HPDE6-E6E7 (cell line): ENCODE results near the gene ADAM19.

Experiments
- DNase-seq: peaks from one replicate; pipeline ENCODE4 v3.0.0; 2011; ENCODE audit warnings: missing footprints; ENCODE audit errors: extremely low spot score

ADAM19 gene, protein sequence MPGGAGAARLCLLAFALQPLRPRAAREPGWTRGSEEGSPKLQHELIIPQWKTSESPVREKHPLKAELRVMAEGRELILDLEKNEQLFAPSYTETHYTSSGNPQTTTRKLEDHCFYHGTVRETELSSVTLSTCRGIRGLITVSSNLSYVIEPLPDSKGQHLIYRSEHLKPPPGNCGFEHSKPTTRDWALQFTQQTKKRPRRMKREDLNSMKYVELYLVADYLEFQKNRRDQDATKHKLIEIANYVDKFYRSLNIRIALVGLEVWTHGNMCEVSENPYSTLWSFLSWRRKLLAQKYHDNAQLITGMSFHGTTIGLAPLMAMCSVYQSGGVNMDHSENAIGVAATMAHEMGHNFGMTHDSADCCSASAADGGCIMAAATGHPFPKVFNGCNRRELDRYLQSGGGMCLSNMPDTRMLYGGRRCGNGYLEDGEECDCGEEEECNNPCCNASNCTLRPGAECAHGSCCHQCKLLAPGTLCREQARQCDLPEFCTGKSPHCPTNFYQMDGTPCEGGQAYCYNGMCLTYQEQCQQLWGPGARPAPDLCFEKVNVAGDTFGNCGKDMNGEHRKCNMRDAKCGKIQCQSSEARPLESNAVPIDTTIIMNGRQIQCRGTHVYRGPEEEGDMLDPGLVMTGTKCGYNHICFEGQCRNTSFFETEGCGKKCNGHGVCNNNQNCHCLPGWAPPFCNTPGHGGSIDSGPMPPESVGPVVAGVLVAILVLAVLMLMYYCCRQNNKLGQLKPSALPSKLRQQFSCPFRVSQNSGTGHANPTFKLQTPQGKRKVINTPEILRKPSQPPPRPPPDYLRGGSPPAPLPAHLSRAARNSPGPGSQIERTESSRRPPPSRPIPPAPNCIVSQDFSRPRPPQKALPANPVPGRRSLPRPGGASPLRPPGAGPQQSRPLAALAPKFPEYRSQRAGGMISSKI

DNA sequence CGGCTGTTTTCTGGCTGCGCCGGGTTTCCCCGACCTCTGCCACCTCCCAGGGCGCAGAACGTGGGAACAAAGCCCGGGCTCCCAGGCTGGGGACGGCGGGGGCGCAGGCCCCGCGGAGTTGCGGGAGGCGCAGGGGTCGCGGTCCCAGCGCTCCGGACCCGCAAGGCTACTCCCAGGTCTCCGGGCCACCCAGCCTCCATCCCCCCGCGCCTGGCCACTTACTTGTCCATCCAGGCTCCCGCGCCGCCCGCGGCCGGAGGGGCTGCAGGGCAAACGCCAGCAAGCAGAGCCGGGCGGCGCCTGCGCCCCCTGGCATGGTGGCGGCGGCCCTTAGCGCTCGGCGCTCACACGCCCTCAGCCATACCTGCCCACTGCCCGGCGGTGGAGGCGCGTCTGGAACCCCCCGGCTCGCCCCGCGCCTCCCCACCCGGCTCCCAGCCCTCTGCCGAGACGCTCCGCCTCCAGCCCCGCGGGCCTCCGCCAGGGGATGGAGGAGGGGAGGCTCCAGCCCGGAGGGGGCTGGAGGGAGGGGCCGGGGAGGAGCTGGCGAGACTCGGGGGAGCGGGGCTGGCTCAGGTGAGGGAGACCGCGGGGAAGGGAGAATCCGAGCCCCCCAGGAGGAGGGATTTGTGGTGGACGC lies at the start of gene ADAM19:
Gene ADAM19 (minus strand): TSS at position 395 of the 640 bp plus-strand sequence. CDS start 79 bp downstream, at position 316.
- DNase-seq, result no peak

DNA sequence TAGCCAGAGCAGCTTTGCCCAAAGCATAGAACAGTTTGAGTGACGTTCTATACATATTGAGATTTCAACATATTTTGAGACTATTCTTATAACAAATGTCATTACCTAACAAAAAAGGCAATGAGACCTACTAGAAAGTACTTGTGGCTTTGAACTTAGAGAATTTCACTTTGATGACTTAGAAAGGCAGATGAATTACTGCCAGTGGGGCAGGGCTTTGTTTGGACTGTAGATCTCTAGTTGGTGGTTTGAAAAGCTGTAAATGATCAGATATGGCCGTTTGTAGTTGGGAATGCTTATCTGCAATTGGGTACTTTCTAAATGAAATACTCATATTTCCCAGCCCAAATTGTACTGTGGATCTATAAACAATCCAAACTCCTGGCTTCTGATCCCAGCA lies 48.6 kb upstream of the ADAM19 start:
- DNase-seq, result no peak

GRCh38 chr5:157620776-157621175 lies 45.2 kb upstream of the ADAM19 start:
- no peak for DNase-seq

- DNase-seq, result no peak
Measured at GRCh38 chr5:157618191-157618765, 42.7 kb upstream of the ADAM19 start.

DNA sequence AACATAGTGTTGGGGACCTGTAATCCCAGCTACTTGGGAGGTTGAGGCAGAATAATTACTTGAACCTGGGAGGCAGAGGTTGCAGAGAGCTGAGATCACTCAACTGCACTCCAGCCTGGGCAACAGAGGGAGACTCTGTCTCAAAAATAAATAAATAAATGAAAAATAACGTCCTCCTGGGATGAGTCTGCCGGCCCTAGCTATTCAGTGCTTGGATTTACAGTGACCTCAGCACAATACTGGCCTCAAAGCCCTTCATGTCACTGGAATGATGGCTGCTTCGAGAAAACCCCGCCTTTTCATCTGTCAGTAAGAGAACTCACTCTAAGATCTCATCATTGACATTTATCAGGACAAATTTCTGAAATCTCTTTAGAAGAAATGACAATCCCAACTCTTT lies 41.2 kb upstream of the ADAM19 start:
- no peak for DNase-seq

GRCh38 chr5:157613385-157614245 lies 38.0 kb upstream of the ADAM19 start:
- no peak for DNase-seq

DNA sequence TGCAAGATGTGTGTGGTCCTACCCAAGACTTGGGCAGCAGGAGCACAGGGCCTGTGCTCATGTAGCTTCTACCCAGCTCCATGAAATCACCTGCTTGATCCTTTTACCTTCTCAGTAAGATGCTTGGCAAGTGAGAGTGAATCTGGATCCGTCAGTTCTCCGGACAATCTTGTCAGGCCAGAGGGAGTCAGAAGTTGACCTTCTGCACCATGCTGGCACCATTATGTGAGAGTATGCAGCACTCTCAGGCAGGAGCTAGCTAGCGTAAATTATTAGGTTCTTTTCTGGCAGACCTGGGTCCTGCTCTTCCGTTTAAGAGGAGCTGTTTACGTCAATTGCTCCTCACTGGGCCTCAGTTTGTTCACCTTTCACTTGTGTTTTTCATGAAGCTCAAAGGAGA lies 37.0 kb upstream of the ADAM19 start:
- DNase-seq, result no peak

- DNase-seq, result peak; percentile 70
Measured at GRCh38 chr5:157611571-157612476, 36.2 kb upstream of the ADAM19 start.

- DNase-seq, result no peak
Measured at GRCh38 chr5:157610990-157611389, 35.4 kb upstream of the ADAM19 start.

DNA sequence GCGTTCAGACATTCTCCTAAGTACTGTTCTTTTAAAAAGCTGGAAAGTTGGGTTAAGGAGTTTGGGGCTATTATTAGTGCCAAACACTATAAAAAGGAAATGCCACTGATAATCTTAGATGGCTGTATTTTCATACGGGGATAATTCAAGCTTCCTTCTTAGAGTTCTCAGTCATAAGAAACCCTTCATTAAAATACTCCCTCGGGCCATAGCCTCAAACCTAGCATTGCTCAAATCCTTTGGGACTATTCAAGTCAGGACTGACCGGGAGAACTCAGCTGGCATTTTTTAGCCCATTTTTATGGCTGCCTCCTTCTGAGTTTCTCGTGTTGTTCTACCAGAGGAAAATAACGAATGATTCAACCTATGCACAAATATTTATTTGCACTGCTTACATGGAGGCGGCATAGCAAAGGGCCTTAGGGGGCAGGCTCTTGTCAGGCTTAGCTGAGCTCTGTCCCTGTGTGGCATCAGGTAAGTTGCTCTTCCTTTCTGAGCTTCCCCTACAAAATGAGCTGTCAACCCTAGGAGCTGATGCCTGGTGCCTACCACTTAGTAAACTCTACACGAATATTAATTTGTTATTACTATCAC lies 33.5 kb upstream of the ADAM19 start:
- DNase-seq, result no peak

GRCh38 chr5:157607371-157608161 lies 32.0 kb upstream of the ADAM19 start:
- DNase-seq, result peak; percentile 58

GRCh38 chr5:157606046-157606445 lies 30.5 kb upstream of the ADAM19 start:
- no peak for DNase-seq

- peak; percentile 80 for DNase-seq
Measured at GRCh38 chr5:157603333-157604190, 28.0 kb upstream of the ADAM19 start.

DNA sequence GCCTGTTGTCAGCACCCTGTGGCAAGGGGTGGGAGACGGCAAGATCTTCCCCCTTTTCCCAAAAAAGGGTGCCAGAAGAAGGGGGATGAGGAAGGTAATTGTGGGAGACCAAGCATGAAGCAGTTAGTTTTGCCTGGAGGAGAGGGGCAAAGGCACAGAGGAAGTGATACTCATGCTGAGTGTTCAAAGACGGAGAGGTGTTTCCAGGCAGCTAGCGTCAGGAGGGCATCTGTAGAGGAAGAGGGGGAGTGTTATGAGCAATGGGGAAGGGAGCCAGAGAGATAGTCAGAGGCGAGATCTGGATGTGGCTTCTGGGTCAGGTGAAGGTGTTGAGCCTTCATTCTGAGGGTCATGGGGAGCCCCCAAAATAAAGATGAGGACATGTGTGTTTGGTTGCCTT lies 26.9 kb upstream of the ADAM19 start:
- no peak for DNase-seq

DNA sequence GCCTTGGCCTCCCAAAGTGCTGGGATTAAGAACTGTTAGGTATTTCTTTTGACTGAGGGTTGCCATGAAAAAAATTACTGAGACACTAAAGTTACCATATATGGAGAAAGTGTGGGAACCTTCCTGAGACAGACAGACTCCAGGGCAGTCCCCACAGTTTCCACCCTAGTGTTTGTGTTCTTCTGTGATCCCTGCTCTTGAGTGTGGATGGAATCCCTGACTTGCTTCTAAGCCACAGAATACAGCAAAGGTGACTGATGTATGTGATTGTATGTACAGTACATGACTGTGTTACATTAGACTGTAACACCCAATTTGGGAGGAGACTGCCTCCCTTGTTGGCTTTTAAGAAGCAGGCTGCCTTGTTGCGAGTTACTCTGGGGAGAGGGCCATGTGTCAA lies 24.7 kb upstream of the ADAM19 start:
- no peak for DNase-seq

DNA sequence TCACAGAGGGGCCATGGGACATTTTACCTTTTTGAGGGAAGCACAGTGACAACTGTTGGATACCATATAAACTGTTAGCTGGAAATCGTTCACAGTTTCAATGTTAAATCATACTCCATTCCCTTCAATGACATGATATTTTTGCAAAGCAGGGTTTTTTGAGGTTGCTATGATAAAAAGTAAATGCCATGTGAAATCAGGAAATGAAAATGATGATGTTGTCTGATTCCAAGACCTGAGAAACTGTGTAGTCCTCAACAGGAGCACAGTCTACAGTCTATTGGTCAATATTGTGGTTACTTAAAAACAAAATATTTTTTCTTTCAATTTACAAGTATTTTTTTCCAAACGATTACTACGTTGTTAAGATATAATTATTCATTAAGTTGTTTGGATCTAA lies 24.0 kb upstream of the ADAM19 start:
- DNase-seq, result no peak

GRCh38 chr5:157598350-157598936 lies 22.9 kb upstream of the ADAM19 start:
- no peak for DNase-seq
